Gastrocnemius medialis (tissue), 4 donors: ENCODE results near the gene NEIL1.

Experiments used
- POLR2A ChIP-seq, 2 donors: fragments of 450-650 bp; IDR thresholded peaks; one replicate each; pipeline ENCODE4 v1.6.1; 2017; ENCODE audit warnings: antibody characterized with exemption in 2 of 2, mild to moderate bottlenecking in 2 of 2, moderate library complexity in 2 of 2
- TF ChIP-seq, protein P1 (sequence below), 5 experiments: fragments of 450-650 bp in 3 of 5; fragments of 200-600 bp in 2 of 5; sonication (generic) in 2 of 5; IDR thresholded peaks in 4 of 5; conservative IDR thresholded peaks in 1 of 5; 1 replicate in 4 of 5; 2 replicates in 1 of 5; pipeline ENCODE4 v1.5.1; 2016 to 2019; ENCODE audit warnings: antibody characterized with exemption in 5 of 5, mild to moderate bottlenecking in 3 of 5, moderate library complexity in 3 of 5

DNA sequence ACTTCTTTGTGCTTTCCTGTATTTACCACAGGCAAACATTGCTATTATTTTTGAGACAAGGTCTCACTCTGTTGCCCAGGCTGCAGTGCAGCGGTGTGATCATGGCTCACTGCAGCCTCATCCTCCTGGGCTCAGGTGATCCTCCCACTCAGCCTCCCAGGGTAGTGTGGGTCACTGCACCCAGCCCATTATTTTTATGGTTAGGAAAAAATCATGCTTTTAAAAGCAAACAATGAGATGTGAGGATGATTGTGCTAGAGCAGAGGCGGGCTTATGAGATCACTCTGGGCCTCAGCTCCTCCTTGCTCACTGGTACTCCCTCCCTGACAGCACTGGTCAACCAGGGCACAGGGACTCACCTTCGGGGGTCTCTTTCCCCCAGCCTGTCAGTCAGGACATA is 19.3 kb downstream of the NEIL1 start:
- no peak for TF ChIP-seq POLR2A (IDR thresholded peaks at IDR 0.05)
- TF ChIP-seq, protein P1, sequence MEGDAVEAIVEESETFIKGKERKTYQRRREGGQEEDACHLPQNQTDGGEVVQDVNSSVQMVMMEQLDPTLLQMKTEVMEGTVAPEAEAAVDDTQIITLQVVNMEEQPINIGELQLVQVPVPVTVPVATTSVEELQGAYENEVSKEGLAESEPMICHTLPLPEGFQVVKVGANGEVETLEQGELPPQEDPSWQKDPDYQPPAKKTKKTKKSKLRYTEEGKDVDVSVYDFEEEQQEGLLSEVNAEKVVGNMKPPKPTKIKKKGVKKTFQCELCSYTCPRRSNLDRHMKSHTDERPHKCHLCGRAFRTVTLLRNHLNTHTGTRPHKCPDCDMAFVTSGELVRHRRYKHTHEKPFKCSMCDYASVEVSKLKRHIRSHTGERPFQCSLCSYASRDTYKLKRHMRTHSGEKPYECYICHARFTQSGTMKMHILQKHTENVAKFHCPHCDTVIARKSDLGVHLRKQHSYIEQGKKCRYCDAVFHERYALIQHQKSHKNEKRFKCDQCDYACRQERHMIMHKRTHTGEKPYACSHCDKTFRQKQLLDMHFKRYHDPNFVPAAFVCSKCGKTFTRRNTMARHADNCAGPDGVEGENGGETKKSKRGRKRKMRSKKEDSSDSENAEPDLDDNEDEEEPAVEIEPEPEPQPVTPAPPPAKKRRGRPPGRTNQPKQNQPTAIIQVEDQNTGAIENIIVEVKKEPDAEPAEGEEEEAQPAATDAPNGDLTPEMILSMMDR (IDR thresholded peaks at IDR 0.05 in 4 of 5, conservative IDR thresholded peaks at IDR 0.05 in 1 of 5) = no peak
